GM23248 (cell line): ENCODE results near the gene MYO16. TPM values are rescaled to one million over a fixed set of nuclear protein-coding genes. Genes with fewer than 3 reads are reported as not detected.

ENCODE experiments used
- DNase-seq: peaks from one replicate; pipeline ENCODE4 v3.0.0-alpha.2; 2015
- H2AFZ ChIP-seq: fragments of 200-600 bp; sonication (generic); 2 replicates; pipeline ENCODE4 v1.6.1; 2016; ENCODE audit warnings: antibody characterized with exemption
- H3F3A ChIP-seq: fragments of 200-600 bp; sonication (generic); 2 replicates; pipeline ENCODE4 v1.6.1; 2016; ENCODE audit warnings: mild to moderate bottlenecking, antibody characterized with exemption, mixed run types; ENCODE audit not compliant: insufficient read depth
- H3K27ac ChIP-seq: fragments of 200-600 bp; sonication (generic); 2 replicates; pipeline ENCODE4 v1.5.1; 2016; ENCODE audit warnings: mild to moderate bottlenecking
- H3K27me3 ChIP-seq: fragments of 200-600 bp; sonication (generic); replicated peaks from 2 replicates; pipeline ENCODE4 v1.6.1; 2016; ENCODE audit warnings: mild to moderate bottlenecking; ENCODE audit not compliant: insufficient read depth
- H3K36me3 ChIP-seq: fragments of 200-600 bp; sonication (generic); 2 replicates; pipeline ENCODE4 v1.6.1; 2016; ENCODE audit warnings: low read depth, mild to moderate bottlenecking
- H3K4me1 ChIP-seq: fragments of 200-600 bp; sonication (generic); 2 replicates; pipeline ENCODE4 v1.6.1; 2016; ENCODE audit warnings: mild to moderate bottlenecking; ENCODE audit not compliant: insufficient read depth
- H3K4me2 ChIP-seq: fragments of 200-600 bp; sonication (generic); one replicate; pipeline ENCODE4 v1.6.1; 2016; ENCODE audit warnings: mild to moderate bottlenecking; ENCODE audit not compliant: unreplicated experiment
- H3K4me3 ChIP-seq: fragments of 200-600 bp; sonication (generic); 2 replicates; pipeline ENCODE4 v1.5.1; 2016; ENCODE audit warnings: mild to moderate bottlenecking
- H3K79me2 ChIP-seq: fragments of 200-600 bp; sonication (generic); 2 replicates; pipeline ENCODE4 v1.6.1; 2016; ENCODE audit warnings: mild to moderate bottlenecking; ENCODE audit not compliant: insufficient read depth
- H3K9ac ChIP-seq: fragments of 200-600 bp; sonication (generic); 2 replicates; pipeline ENCODE4 v1.6.1; 2016; ENCODE audit warnings: mild to moderate bottlenecking
- H3K9me2 ChIP-seq: fragments of 200-600 bp; sonication (generic); 2 replicates; pipeline ENCODE4 v1.6.1; 2016; ENCODE audit warnings: mixed run types, mild to moderate bottlenecking, moderate library complexity; ENCODE audit not compliant: insufficient read depth
- H3K9me3 ChIP-seq: fragments of 200-600 bp; sonication (generic); one replicate; pipeline ENCODE4 v1.6.1; 2017; ENCODE audit warnings: low read depth
- H4K20me1 ChIP-seq: fragments of 200-600 bp; sonication (generic); 2 replicates; pipeline ENCODE4 v1.6.0; 2016; ENCODE audit not compliant: insufficient read depth
- EZH2 ChIP-seq: fragments of 200-600 bp; sonication (generic); IDR thresholded peaks from 2 replicates; pipeline ENCODE4 v1.6.1; 2018; ENCODE audit warnings: antibody characterized with exemption, mild to moderate bottlenecking; ENCODE audit not compliant: insufficient read depth, poor library complexity, severe bottlenecking
- EZH2phosphoT487 ChIP-seq: fragments of 200-600 bp; sonication (generic); IDR thresholded peaks from 2 replicates; pipeline ENCODE4 v1.6.1; 2018; ENCODE audit warnings: antibody characterized with exemption, moderate library complexity, mild to moderate bottlenecking, low read depth; ENCODE audit not compliant: insufficient read depth
- WGBS, 2 experiments: methylation state at CpG; one replicate each; pipeline ENCODE4 v1.1.6; 2015 to 2017; ENCODE audit warnings: low lambda C conversion rate in 2 of 2, low coverage in 1 of 2; ENCODE audit errors: missing lambda C conversion rate in 2 of 2; 5-methylcytosine and 5-hydroxymethylcytosine counted together
- in situ Hi-C: fragments of 300-500 bp; cut with MboI; formaldehyde crosslinking; loops from 2 replicates; pipeline ENCODE4 v1.15.0; 2020
- polyA plus RNA-seq: library from polyadenylated mRNA; unstranded; fragments of >200 nt; fragmentation: Nextera tagmentation; extraction: Ambion mirVana; gene quantifications from 2 replicates; pipeline ENCODE4 v1.2.1, GENCODE V29; 2016
- total RNA-seq: library from RNA; depleted of rRNA; stranded (reverse); fragments of >200 nt; shearing (Covaris generic); gene quantifications from 2 replicates; pipeline ENCODE4 v1.2.3, GENCODE V29; 2014

The MYO16 gene
- total and polyA plus RNA-seq, 2 experiments from 2014 or later, result not detected

- H3K4me2 ChIP-seq, result no peak overlapping the region
- no peak for DNase-seq
Observed at GRCh38 chr13:109002934-109003333, 373.5 kb downstream of the MYO16 start.

GRCh38 chr13:109007946-109008345 is 378.5 kb downstream of the MYO16 start:
- no peaks in the 10 kb centered on the region for H3K9me3 ChIP-seq
- no peaks in the 10 kb centered on the region for H3K36me3 ChIP-seq
- no peaks in the 10 kb centered on the region for H3K9me2 ChIP-seq
- no peaks in the 10 kb centered on the region for H3K79me2 ChIP-seq
- no peaks in the 10 kb centered on the region for H4K20me1 ChIP-seq
- H3K9ac ChIP-seq, result no peak overlapping the region
- no peak for DNase-seq
- H3K4me3 ChIP-seq, result no peak overlapping the region
- in situ Hi-C loops, result no loop called here
- no peak overlapping the region for H3K4me2 ChIP-seq
- 11 to 12% methylated on average over 3 of the region's 3 CpGs for WGBS, 2 experiments
- no peak for TF ChIP-seq EZH2
- TF ChIP-seq EZH2phosphoT487, result no peak
- no peaks in the 10 kb centered on the region for H3K4me1 ChIP-seq
- no peaks in the 10 kb centered on the region; the same call in none of the 2 replicates for H3K27me3 ChIP-seq
- H2AFZ ChIP-seq, result no peak overlapping the region
- no peaks in the 10 kb centered on the region for H3F3A ChIP-seq
- H3K27ac ChIP-seq, result no peak overlapping the region

More at GRCh38 chr13:109002934-109003333, 373.5 kb downstream of the MYO16 start:
- no peak overlapping the region for H3K4me3 ChIP-seq
- no peaks in the 10 kb centered on the region for H3K9me3 ChIP-seq
- TF ChIP-seq EZH2, result no peak
- no peak overlapping the region for H3K9ac ChIP-seq
- H3K36me3 ChIP-seq, result no peaks in the 10 kb centered on the region
- no peaks in the 10 kb centered on the region for H3K27me3 ChIP-seq
- H3K4me1 ChIP-seq, result no peaks in the 10 kb centered on the region
- no peaks in the 10 kb centered on the region for H4K20me1 ChIP-seq
- in situ Hi-C loops, result no loop called here
- WGBS, 2 experiments, result 53 to 55% methylated on average over 2 of the region's 2 CpGs
- H2AFZ ChIP-seq, result no peak overlapping the region
- H3K27ac ChIP-seq, result no peak overlapping the region
- H3F3A ChIP-seq, result no peaks in the 10 kb centered on the region
- no peaks in the 10 kb centered on the region for H3K9me2 ChIP-seq
- no peaks in the 10 kb centered on the region for H3K79me2 ChIP-seq

GRCh38 chr13:109009756-109010155 is 380.3 kb downstream of the MYO16 start:
- Histone ChIP-seq H3K27me3 (no peaks in the 10 kb centered on the region; the same call in none of the 2 replicates), H3K36me3 (no peaks in the 10 kb centered on the region)
- 35 to 40% methylated on average over 4 of the region's 4 CpGs for WGBS, 2 experiments

GRCh38 chr13:109010912-109011311 is 381.5 kb downstream of the MYO16 start:
- no peak overlapping the region for H2AFZ ChIP-seq
- H4K20me1 ChIP-seq, result no peaks in the 10 kb centered on the region
- H3K9me2 ChIP-seq, result no peaks in the 10 kb centered on the region
- in situ Hi-C loops, result no loop called here
- H3K27ac ChIP-seq, result no peak overlapping the region
- no peaks in the 10 kb centered on the region for H3K36me3 ChIP-seq
- no peaks in the 10 kb centered on the region for H3K9me3 ChIP-seq
- no peak for DNase-seq
- no peak overlapping the region for H3K4me2 ChIP-seq
- H3K4me1 ChIP-seq, result no peaks in the 10 kb centered on the region
- no peaks in the 10 kb centered on the region for H3F3A ChIP-seq
- no peak overlapping the region for H3K4me3 ChIP-seq
- TF ChIP-seq EZH2, result no peak
- TF ChIP-seq EZH2phosphoT487, result no peak
- WGBS, 2 experiments, result 0 to 7% methylated on average over 1 of the region's 1 CpG
- no peaks in the 10 kb centered on the region for H3K79me2 ChIP-seq
- H3K9ac ChIP-seq, result no peak overlapping the region
- H3K27me3 ChIP-seq, result no peaks in the 10 kb centered on the region; the same call in none of the 2 replicates

More at GRCh38 chr13:109009756-109010155, 380.3 kb downstream of the MYO16 start:
- no peak overlapping the region for H3K9ac ChIP-seq
- H2AFZ ChIP-seq, result no peak overlapping the region
- H3K4me1 ChIP-seq, result no peaks in the 10 kb centered on the region
- no peak overlapping the region for H3K27ac ChIP-seq
- H3K9me3 ChIP-seq, result no peaks in the 10 kb centered on the region
- no peaks in the 10 kb centered on the region for H4K20me1 ChIP-seq
- no peak for DNase-seq
- H3K4me3 ChIP-seq, result no peak overlapping the region
- H3K79me2 ChIP-seq, result no peaks in the 10 kb centered on the region
- H3K4me2 ChIP-seq, result no peak overlapping the region
- H3K9me2 ChIP-seq, result no peaks in the 10 kb centered on the region
- TF ChIP-seq EZH2 (no peak), EZH2phosphoT487 (no peak)
- in situ Hi-C loops, result no loop called here
- no peaks in the 10 kb centered on the region for H3F3A ChIP-seq

- H3K4me2 ChIP-seq, result no peak overlapping the region
- H3K36me3 ChIP-seq, result no peaks in the 10 kb centered on the region
- H3K9me2 ChIP-seq, result no peaks in the 10 kb centered on the region
- no peak overlapping the region for H2AFZ ChIP-seq
- 35 to 38% methylated on average over 5 of the region's 5 CpGs for WGBS, 2 experiments
- in situ Hi-C loops, result no loop called here
- TF ChIP-seq EZH2, result no peak
- no peak for TF ChIP-seq EZH2phosphoT487
- H3K9ac ChIP-seq, result no peak overlapping the region
- no peaks in the 10 kb centered on the region; the same call in none of the 2 replicates for H3K27me3 ChIP-seq
- no peaks in the 10 kb centered on the region for H3K9me3 ChIP-seq
- H3K27ac ChIP-seq, result no peak overlapping the region
- no peak for DNase-seq
- no peaks in the 10 kb centered on the region for H3F3A ChIP-seq
- no peaks in the 10 kb centered on the region for H4K20me1 ChIP-seq
- no peaks in the 10 kb centered on the region for H3K4me1 ChIP-seq
- H3K4me3 ChIP-seq, result no peak overlapping the region
- no peaks in the 10 kb centered on the region for H3K79me2 ChIP-seq
Observed at GRCh38 chr13:109012115-109012514, 382.7 kb downstream of the MYO16 start.
